NCI-H446 (cell line): ENCODE measurements around the gene TSPAN10.

ENCODE experiments used
- DNase-seq, 2 experiments: peaks; one replicate each; lab custom pipeline; 2025; lab: John Stamatoyannopoulos, UW

TSPAN10 gene

DNA sequence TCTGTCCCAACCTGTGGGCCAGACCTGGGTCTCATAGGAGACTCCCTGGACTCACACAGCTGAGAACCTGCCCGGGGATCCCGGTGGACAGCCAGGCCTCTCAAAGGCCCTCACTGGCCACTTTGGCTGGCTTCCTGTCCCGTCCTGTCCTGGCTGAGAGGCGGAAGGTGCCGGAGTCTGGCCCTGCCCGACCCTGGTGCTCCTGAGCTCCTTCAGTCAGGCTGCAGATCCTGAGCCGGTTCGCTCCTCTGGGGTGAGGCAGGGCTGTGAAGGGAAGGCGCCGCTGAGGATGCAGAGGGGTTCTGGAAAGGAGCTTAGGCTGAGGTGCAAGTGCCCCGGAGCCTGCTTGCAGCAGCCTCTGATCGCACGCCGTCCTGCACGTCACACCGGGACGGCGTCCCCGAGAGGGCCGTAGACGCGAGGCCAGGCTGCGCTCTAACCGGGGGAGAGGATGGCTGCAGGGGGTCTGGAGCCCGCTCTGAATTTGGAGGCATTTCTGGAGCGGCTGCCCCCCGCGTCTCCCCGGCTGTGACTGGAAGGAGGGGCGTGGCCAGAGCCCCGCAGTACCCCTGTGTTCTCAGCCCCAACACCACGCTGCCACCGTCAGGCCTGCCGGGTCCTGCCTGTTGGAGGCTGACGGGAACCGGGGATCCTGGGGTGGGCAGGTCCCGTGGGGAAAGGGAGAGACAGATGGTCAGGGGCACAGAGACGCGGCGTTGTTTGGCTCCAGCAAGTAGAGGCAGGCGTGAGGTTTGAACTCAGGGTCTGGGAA lies 51.0 kb downstream of the TSPAN10 start:
- DNase-seq, result no peak

DNA sequence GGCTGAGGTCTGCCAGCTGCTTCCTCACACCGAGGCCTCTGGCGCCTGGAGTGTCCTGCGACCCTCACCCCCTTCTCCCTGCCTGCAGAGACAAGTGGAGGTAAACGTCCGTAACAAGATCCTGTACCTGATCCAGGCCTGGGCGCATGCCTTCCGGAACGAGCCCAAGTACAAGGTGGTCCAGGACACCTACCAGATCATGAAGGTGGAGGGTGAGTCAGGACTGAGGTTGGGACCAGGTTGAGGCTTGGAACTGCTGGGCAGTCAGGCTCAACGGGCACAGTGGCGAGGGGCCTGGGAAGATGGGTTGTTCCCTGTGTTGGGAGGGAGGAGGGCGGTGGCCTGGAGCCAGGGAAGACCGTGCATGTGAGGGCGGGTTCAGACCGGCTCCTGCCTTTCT lies 51.6 kb downstream of the TSPAN10 start:
- no peak for DNase-seq

DNA sequence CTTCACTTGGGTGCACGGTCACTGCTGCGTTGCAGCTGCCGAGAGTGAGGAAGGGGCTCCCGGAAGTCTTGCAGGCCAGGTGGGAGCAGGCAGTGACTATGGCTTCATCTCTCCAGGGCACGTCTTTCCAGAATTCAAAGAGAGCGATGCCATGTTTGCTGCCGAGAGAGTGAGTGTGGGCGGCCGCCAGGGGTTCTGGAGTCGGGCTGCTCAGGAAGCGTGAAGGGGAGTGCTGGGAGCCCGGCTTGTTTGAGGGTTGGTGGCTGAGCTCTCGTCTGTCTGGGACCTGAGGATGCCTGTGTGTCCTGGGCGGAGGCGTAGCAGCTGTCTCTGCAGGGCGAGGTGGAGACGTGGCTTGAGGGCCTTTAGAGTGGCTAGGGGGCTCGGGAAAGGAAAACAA lies 53.1 kb downstream of the TSPAN10 start:
- DNase-seq, result no peak

DNA sequence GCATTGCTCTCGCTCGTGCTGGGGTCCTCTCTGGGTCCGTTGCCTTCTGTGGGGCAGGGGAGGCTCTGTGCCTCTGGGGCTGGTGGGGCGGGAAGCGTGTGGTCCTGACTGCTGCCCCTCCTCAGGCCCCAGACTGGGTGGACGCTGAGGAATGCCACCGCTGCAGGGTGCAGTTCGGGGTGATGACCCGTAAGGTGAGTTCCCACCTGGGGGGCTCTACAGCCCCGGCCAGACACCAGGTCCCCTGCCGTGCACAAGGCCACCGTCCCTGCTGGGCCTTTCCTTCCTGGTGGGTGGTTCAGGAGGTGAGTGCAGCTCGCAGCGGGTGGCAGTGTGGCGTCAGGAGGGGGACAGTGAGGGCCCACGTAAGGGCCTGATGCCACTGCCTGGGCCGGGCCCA lies 53.6 kb downstream of the TSPAN10 start:
- no peak for DNase-seq

DNA sequence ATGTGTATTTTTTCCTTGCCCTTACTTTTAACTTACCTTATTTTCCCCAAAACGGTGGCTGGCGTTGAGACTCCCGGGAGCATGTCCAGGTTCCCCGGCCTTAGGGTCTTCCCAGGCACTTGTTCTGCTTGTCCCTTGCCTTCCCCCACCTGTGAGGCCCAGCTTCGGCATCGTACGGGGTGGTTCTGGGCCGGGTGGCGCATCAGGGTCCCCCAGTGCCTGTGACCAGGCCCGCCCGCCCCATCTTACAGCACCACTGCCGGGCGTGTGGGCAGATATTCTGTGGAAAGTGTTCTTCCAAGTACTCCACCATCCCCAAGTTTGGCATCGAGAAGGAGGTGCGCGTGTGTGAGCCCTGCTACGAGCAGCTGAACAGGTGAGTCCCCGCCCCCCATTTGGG lies 54.2 kb downstream of the TSPAN10 start:
- DNase-seq, result no peak

DNA sequence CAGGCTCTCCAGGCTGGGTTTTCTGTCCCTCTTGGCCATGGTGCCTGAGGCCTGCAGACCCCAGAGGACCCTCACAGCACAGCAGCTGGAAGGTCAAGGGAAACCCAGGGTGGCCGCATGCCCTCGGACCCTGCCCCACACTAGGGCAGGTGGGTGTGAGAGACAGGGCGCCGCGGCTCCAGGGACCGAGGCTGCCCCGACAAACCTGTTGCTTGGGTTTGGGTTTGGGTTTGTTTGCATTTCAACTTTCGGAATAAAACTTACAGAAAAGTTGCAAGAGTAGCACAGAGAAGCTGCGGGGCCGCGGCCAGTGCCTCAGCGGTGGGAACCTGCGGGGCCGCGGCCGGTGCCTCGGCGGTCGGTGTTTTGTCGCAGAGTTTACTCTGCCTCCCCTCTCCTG lies 54.6 kb downstream of the TSPAN10 start:
- no peak for DNase-seq

DNA sequence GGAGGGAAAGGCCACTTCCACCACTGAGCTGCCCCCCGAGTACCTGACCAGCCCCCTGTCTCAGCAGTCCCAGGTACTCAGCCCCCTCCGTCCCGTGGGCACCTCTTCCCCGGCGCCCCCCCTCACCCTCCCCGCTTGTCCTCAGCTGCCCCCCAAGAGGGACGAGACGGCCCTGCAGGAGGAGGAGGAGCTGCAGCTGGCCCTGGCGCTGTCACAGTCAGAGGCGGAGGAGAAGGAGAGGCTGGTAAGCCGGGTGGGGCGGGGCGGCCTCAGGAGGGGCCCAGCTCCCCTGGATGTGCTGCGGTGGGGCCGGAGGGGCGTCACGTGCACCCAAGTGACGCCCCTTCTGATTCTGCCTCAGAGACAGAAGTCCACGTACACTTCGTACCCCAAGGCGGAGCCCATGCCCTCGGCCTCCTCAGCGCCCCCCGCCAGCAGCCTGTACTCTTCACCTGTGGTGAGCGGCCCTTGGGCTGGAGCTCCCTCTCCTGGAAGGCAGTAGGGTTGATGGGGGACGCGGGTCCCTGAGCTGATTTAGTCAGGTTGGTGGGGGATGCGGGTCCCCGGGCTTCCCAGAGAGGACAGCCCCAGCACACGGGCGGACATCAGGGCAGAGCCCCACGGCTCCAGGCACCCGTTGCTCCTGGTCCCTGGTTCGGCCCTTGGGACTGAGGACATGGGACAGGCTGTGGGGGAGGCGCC lies 56.7 kb downstream of the TSPAN10 start:
- no peak for DNase-seq

DNA sequence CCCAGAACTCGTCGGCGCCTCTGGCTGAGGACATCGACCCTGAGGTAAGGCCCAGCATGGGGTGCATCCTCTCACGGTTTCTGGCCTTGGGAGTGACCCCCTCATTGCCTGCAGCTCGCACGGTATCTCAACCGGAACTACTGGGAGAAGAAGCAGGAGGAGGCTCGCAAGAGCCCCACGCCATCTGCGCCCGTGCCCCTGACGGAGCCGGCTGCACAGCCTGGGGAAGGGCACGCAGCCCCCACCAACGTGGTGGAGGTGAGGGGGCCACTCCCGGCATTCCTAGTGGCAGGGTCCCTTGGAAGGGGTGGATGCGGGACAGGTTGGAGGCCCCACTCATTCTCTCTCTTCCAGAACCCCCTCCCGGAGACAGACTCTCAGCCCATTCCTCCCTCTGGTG lies 57.8 kb downstream of the TSPAN10 start:
- no peak for DNase-seq

DNA sequence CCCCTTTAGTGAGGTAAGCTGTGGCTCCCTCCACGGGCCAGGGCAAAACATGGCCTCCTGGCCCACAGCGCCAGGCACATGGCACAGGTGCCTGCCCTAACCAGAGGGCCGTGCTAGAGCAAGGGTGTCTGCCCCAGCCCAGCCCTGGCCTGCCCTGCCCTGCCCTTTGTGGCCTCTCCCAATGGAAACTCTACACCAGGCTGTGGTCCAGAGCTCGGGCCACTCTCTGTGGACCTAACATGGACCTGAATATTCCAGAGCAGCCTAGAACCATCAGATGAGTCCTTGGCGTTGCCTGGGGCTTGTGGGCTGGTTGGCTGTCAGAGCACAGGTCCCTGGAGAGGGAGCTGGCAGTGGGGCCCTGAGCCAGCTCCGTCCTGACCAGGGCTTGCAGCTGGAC lies 58.2 kb downstream of the TSPAN10 start:
- DNase-seq, result no peak

DNA sequence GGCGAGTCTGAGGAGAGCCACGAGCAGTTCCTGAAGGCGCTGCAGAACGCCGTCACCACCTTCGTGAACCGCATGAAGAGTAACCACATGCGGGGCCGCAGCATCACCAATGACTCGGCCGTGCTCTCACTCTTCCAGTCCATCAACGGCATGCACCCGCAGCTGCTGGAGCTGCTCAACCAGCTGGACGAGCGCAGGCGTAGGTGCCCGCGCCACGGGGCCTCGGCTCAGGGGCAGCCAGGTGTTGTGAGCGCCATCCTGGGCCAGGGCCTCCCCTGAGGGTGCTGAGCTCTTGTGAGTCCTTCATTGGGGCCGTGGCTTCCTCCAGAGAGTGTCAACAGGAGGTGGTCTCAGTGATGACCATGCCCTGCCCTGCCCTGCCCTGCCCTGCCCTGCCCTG lies 58.8 kb downstream of the TSPAN10 start:
- DNase-seq, result no peak

DNA sequence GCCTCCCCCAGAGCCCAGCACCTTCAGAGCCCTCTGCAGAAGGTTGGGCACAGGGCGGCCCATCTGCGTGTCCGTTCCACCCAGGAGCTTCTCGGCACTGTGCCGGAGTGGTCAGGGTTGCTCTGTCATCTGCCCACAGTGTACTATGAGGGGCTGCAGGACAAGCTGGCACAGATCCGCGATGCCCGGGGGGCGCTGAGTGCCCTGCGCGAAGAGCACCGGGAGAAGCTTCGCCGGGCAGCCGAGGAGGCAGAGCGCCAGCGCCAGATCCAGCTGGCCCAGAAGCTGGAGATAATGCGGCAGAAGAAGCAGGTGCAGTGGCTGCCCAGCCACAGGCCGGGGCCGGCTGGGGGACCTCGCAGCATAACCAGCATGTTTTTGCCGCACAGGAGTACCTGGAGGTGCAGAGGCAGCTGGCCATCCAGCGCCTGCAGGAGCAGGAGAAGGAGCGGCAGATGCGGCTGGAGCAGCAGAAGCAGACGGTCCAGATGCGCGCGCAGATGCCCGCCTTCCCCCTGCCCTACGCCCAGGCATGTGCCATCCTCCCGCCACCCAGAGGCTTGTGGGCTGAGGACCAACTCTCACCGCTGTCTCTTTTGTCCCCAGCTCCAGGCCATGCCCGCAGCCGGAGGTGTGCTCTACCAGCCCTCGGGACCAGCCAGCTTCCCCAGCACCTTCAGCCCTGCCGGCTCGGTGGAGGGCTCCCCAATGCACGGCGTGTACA lies 59.4 kb downstream of the TSPAN10 start:
- DNase-seq, result no peak

DNA sequence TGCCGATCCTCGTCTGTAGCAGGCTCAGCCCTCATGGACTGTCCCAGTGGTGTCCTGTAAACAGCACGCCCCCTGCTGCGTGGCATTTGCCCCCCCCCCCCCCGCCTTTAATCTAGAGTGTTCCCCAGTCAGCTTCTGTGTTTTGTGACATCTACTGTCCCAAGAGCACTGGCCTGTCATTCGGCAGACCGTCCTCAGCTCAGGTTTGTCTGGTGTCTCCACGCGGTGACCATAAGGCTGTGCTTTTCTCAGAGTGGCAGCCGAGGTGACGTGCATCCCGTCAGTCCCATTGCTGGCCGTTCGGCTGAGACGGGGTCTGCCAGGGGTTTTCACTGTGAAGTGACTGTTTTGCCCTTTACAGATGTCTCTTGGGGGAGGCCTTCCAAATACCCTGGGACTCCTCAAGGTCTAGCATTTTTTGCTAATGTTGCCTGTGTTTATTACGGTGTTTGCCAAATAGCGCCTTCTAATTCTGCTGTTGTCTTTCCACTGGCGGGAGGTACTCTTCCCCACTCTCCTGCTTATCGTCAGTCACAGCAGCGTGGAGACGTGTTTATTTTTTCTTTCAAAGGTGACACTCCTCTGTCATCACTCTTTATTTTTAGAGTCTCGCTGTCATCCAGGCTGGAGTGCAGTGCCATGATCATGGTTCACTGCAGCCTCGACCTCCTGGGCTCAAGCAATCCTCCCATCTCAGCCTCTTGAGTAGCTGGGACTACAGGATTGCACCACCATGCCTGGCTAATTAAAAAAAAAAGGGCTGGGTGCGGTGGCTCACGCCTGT lies 60.5 kb downstream of the TSPAN10 start:
- DNase-seq, result no peak
